LNCaP clone FGC (cell line): Measurements from ENCODE around the gene PTPRT.

ENCODE experiments used
- DNase-seq: peaks from one replicate; pipeline ENCODE4 v3.0.0-alpha.2; 2011; ENCODE audit warnings: low read depth
- H3K4me3 ChIP-seq: 2 replicates; pipeline ENCODE4 v1.5.1; 2011; ENCODE audit warnings: mild to moderate bottlenecking, low read depth, low read length, control low read depth
- TF ChIP-seq, protein P1 (sequence below): IDR thresholded peaks from 2 replicates; pipeline ENCODE4 v1.5.1; 2012; ENCODE audit warnings: mild to moderate bottlenecking; ENCODE audit not compliant: control insufficient read depth, insufficient read depth; ENCODE audit errors: extremely low read depth

Gene PTPRT

DNA sequence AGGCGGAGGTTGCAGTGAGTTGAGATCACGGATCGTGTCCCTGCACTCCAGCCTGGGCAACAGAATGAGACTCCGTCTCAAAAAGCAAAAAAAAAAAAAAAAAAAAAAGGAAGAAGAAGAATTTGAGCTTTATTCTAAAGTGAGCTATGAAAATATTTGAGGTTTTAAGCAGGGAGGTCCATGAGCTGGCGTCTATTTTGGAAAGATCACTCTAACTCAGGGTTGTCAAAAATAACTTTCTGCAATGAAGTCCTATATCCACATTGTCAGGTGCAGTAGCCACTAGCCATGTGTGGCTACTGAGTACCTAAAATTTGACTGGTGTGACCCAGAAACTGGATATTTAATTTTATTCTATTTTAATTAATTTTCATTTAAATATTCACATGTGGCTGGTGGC, 217.1 kb downstream of the PTPRT start:
- TF ChIP-seq, protein P1, sequence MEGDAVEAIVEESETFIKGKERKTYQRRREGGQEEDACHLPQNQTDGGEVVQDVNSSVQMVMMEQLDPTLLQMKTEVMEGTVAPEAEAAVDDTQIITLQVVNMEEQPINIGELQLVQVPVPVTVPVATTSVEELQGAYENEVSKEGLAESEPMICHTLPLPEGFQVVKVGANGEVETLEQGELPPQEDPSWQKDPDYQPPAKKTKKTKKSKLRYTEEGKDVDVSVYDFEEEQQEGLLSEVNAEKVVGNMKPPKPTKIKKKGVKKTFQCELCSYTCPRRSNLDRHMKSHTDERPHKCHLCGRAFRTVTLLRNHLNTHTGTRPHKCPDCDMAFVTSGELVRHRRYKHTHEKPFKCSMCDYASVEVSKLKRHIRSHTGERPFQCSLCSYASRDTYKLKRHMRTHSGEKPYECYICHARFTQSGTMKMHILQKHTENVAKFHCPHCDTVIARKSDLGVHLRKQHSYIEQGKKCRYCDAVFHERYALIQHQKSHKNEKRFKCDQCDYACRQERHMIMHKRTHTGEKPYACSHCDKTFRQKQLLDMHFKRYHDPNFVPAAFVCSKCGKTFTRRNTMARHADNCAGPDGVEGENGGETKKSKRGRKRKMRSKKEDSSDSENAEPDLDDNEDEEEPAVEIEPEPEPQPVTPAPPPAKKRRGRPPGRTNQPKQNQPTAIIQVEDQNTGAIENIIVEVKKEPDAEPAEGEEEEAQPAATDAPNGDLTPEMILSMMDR, result no peak
- H3K4me3 ChIP-seq, result no peak overlapping the region
- no peak for DNase-seq

DNA sequence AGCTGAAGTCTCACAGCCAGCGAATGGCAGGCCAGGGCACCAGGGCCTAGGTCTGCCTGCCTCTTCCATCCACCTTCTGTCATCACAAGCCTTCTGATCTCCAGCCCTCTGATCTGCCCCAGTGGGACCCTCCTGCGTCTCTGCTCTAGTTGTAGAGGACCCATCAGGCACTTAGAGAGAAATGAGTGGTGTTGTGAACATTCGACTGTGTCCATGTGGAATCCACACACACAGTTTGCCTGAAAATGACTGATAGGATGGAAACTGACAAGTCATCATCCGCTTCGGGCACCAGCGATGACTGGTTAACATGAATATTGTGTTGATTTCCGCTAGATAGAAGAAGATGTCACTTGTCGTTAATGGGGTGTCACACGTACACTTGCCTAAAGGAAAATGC, 221.0 kb downstream of the PTPRT start:
- no peak for DNase-seq
- TF ChIP-seq, protein P1, result no peak
- no peak overlapping the region for H3K4me3 ChIP-seq

DNA sequence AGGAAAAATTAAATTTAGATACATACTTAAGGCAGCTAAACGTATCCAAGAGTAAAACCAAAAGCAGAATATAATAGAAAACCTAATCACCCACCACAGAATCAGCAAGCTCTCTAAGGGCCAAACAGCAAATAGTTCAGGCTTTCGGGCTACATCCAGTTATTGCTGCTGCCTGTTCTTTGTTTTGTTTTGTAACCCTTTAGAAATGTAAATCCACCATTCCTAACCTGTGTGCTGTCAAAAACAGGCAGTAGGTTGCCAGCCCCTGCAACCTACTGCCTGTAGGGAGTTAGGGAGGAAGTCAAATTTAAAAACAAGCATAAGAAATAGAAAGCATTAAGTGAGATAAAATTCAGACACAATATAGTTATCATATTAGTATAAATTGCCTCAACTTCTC, 225.9 kb downstream of the PTPRT start:
- no peak for DNase-seq

DNA sequence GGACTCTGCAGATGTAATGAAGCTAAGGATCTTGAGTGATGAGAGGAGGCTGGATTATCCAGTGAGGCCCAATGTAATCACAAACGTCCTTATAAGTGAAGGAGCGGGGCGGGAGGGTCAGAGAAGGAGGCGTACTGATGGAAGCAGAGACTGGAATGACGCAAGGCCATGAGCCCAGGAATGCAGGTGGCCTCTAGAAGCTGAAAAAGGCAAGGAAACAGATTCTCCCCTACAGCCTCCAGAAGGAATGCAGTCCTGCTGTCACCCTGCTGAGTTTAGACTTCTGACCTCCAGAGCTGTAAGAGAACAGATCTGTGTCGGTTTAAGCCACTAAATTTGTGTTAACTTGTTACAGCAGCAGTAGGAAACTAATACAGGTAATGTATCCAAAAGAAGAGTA, 227.9 kb downstream of the PTPRT start:
- DNase-seq, result no peak
- TF ChIP-seq, protein P1, result no peak
- H3K4me3 ChIP-seq, result no peak overlapping the region

More for the DNA sequence above, 225.9 kb downstream of the PTPRT start:
- TF ChIP-seq, protein P1, result no peak
- H3K4me3 ChIP-seq, result no peak overlapping the region

DNA sequence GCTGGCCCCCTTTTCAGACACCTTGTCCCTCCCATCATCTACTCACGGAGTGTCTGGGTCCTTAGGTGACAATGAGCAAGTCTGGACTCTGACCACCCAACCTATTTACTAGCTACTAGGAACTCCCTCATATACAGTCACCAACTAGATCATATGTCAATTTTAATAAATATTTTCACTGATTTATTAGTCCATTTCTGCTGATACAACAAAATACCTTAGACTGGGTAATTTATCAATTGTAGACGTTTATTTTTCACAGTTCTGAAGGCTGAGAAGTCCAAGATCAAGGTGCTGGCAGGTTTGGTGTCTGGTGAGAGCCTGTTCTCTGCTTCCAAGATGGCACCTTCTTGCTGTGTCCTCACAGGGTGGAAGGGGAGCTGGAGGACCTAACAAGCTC, 229.7 kb downstream of the PTPRT start:
- DNase-seq, result no peak
- no peak overlapping the region for H3K4me3 ChIP-seq
- TF ChIP-seq, protein P1, result no peak

DNA sequence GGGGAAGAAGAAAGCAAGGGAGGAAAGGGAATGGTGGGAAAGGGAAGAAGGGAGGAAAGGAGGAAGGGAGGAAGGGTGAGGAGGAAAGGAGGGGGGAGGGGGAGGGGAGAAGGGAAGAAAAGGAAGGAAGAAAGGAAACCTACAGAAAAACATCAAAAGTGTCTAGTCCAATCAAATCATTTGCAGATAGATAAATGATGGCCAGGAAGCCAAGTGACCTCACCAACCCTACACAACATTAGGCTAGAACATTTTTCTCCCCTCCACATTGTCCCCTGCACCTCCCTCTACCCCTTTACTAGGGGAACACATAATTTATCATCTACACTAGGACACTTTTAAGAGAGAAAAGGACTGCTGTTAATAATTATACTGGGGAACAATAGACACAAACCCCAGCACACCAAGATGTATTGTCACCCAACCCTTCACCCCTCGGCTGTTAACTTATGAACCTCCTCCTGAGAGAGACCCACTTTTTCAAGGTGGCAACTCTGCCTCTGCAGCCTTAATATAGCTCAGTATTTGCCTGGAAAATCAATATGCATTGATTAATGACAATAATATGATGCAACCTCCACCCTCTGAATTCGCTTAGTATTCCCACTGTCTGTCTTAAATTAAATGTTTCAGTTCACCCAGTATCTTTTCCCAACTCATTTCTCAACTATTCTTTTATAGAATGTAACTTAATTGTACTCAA, 231.2 kb downstream of the PTPRT start:
- TF ChIP-seq, protein P1, result no peak
- DNase-seq, result no peak
- H3K4me3 ChIP-seq, result no peak overlapping the region

DNA sequence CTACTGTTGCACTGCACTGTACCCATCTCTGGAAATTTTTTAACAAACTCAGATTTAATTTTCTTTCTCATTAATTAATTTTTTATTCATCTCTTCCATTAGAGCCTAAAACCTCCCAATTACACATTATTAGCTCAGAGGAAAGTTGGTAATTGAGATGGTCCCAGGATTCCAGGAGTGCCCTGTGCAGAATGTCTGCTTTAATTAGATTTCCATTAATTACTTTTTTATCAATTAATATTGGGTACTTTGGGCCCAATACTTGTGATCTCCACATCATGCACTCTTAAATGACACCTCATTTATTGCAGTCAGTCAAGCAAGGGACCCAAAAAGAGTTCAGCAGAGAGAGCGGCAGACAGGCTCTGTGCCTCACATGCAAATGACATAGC, 232.0 kb downstream of the PTPRT start:
- no peak overlapping the region for H3K4me3 ChIP-seq
- DNase-seq, result no peak
- TF ChIP-seq, protein P1, result no peak
